H9 (cell line): ENCODE results near the gene VIM. TPM values are rescaled to one million over a fixed set of nuclear protein-coding genes. Genes with fewer than 3 reads are reported as not detected.

ENCODE experiments used
- DNase-seq: peaks from one replicate; pipeline ENCODE4 v3.0.0-alpha.2; 2017
- H2AFZ ChIP-seq: one replicate; pipeline ENCODE4 v1.6.1; 2013; ENCODE audit warnings: mild to moderate bottlenecking, low read length, control low read depth, moderate library complexity
- H2AK5ac ChIP-seq: 2 replicates; pipeline ENCODE4 v1.6.1; 2013; ENCODE audit warnings: low read length, control low read depth, mixed read lengths; ENCODE audit not compliant: insufficient read length
- H2BK120ac ChIP-seq: one replicate; pipeline ENCODE4 v1.6.1; 2013; ENCODE audit warnings: low read depth, mild to moderate bottlenecking, low read length, control low read depth, inconsistent platforms; ENCODE audit not compliant: poor library complexity, severe bottlenecking
- H2BK12ac ChIP-seq: 2 replicates; pipeline ENCODE4 v1.6.1; 2013; ENCODE audit warnings: low read length, control low read depth, mixed read lengths, low read depth; ENCODE audit not compliant: insufficient read length
- H2BK15ac ChIP-seq: 2 replicates; pipeline ENCODE4 v1.6.1; 2013; ENCODE audit warnings: low read depth, low read length, control low read depth
- H2BK20ac ChIP-seq: one replicate; pipeline ENCODE4 v1.6.1; 2013; ENCODE audit warnings: low read depth, mild to moderate bottlenecking, low read length, control low read depth, inconsistent platforms; ENCODE audit not compliant: poor library complexity, severe bottlenecking
- H2BK5ac ChIP-seq: 2 replicates; pipeline ENCODE4 v1.6.1; 2013; ENCODE audit warnings: low read length, control low read depth, mixed read lengths; ENCODE audit not compliant: insufficient read length
- H3K14ac ChIP-seq: 2 replicates; pipeline ENCODE4 v1.6.1; 2013; ENCODE audit warnings: low read length, control low read depth; ENCODE audit not compliant: insufficient read depth
- H3K18ac ChIP-seq: 2 replicates; pipeline ENCODE4 v1.6.1; 2013; ENCODE audit warnings: low read depth, mild to moderate bottlenecking, mixed read lengths, low read length, control low read depth; ENCODE audit not compliant: insufficient read length
- H3K23ac ChIP-seq: 2 replicates; pipeline ENCODE4 v1.6.1; 2013; ENCODE audit warnings: low read length, control low read depth, mixed read lengths, low read depth; ENCODE audit not compliant: insufficient read length
- H3K23me2 ChIP-seq: 2 replicates; pipeline ENCODE4 v1.6.1; 2013; ENCODE audit warnings: low read depth, mild to moderate bottlenecking, mixed read lengths, low read length, control low read depth; ENCODE audit not compliant: insufficient read length, poor library complexity, severe bottlenecking
- H3K27ac ChIP-seq: 2 replicates; pipeline ENCODE4 v1.5.1; 2013; ENCODE audit warnings: low read length, control low read depth, mixed read lengths, low read depth; ENCODE audit not compliant: insufficient read length
- H3K27me3 ChIP-seq: 2 replicates; pipeline ENCODE4 v1.6.1; 2013; ENCODE audit warnings: low read length, control low read depth, inconsistent platforms; ENCODE audit not compliant: insufficient read depth
- H3K4ac ChIP-seq: 2 replicates; pipeline ENCODE4 v1.6.1; 2013; ENCODE audit warnings: low read depth, mild to moderate bottlenecking, control low read depth, inconsistent platforms, low read length, moderate library complexity
- H3K4me1 ChIP-seq: 2 replicates; pipeline ENCODE4 v1.6.1; 2013; ENCODE audit warnings: low read length, control low read depth, inconsistent platforms; ENCODE audit not compliant: insufficient read depth
- H3K4me2 ChIP-seq: 2 replicates; pipeline ENCODE4 v1.6.1; 2013; ENCODE audit warnings: low read length, control low read depth, mixed read lengths; ENCODE audit not compliant: insufficient read length, insufficient read depth
- H3K56ac ChIP-seq: 2 replicates; pipeline ENCODE4 v1.6.1; 2013; ENCODE audit warnings: low read depth, mild to moderate bottlenecking, mixed read lengths, low read length, control low read depth; ENCODE audit not compliant: insufficient read length
- H3K79me1 ChIP-seq: 2 replicates; pipeline ENCODE4 v1.6.1; 2013; ENCODE audit warnings: low read depth, mild to moderate bottlenecking, moderate library complexity, low read length, control low read depth, inconsistent platforms; ENCODE audit not compliant: insufficient read depth, poor library complexity, severe bottlenecking
- H3K79me2 ChIP-seq: 2 replicates; pipeline ENCODE4 v1.6.1; 2013; ENCODE audit warnings: low read length, control low read depth, inconsistent platforms; ENCODE audit not compliant: insufficient read depth
- H3K9ac ChIP-seq: 2 replicates; pipeline ENCODE4 v1.6.1; 2013; ENCODE audit warnings: low read length, control low read depth, mixed read lengths; ENCODE audit not compliant: insufficient read length; ENCODE audit errors: extremely low read depth
- H3K9me3 ChIP-seq: one replicate; pipeline ENCODE4 v1.6.1; 2013; ENCODE audit warnings: low read depth, low read length, inconsistent platforms; ENCODE audit not compliant: control insufficient read depth
- H3T11ph ChIP-seq: one replicate; pipeline ENCODE4 v1.6.1; 2013; ENCODE audit warnings: mild to moderate bottlenecking, low read length, control low read depth, inconsistent platforms
- H4K20me1 ChIP-seq: one replicate; pipeline ENCODE4 v1.6.1; 2013; ENCODE audit not compliant: control insufficient read depth, insufficient read length, insufficient read depth
- H4K5ac ChIP-seq: 2 replicates; pipeline ENCODE4 v1.6.1; 2013; ENCODE audit warnings: low read depth, mild to moderate bottlenecking, mixed read lengths, low read length, control low read depth; ENCODE audit not compliant: insufficient read length
- H4K8ac ChIP-seq: replicated peaks from 2 replicates; pipeline ENCODE4 v1.6.1; 2013; ENCODE audit warnings: low read length, control low read depth, mixed read lengths, low read depth; ENCODE audit not compliant: insufficient read length
- H4K91ac ChIP-seq: 2 replicates; pipeline ENCODE4 v1.6.1; 2013; ENCODE audit warnings: low read depth, mild to moderate bottlenecking, moderate library complexity, mixed read lengths, low read length, control low read depth; ENCODE audit not compliant: insufficient read length
- H3K27ac Mint-ChIP-seq, 3 experiments: 2 replicates in 2 of 3; 3 replicates in 1 of 3; pipeline ENCODE4 v1.8.0; 2020 to 2021; ENCODE audit warnings: mixed read lengths in 3 of 3, mild to moderate bottlenecking in 1 of 3, moderate library complexity in 1 of 3
- H3K27me3 Mint-ChIP-seq: 2 replicates; pipeline ENCODE4 v1.8.0; 2021; ENCODE audit warnings: low read depth, mild to moderate bottlenecking, moderate library complexity, mixed read lengths
- H3K36me3 Mint-ChIP-seq, 3 experiments: 2 replicates in 2 of 3; 3 replicates in 1 of 3; pipeline ENCODE4 v1.8.0; 2020 to 2021; ENCODE audit warnings: low read depth in 3 of 3, mixed read lengths in 3 of 3; ENCODE audit not compliant: insufficient read depth in 1 of 3
- H3K4me1 Mint-ChIP-seq, 2 experiments: 2 replicates each; pipeline ENCODE4 v1.8.0; 2020; ENCODE audit warnings: mixed read lengths in 2 of 2
- H3K4me3 Mint-ChIP-seq, 2 experiments: 2 replicates in 1 of 2; 3 replicates in 1 of 2; pipeline ENCODE4 v1.8.0; 2020 to 2021; ENCODE audit warnings: mild to moderate bottlenecking in 2 of 2, mixed read lengths in 2 of 2, moderate library complexity in 1 of 2
- H3K9me3 Mint-ChIP-seq, 2 experiments: 2 replicates in 1 of 2; 3 replicates in 1 of 2; pipeline ENCODE4 v1.8.0; 2020; ENCODE audit warnings: mild to moderate bottlenecking in 2 of 2, mixed read lengths in 2 of 2, moderate library complexity in 1 of 2
- WGBS: extraction: QIAGEN DNeasy Blood & Tissue Kit; methylation state at CpG from one replicate; pipeline ENCODE4 v1.1.7; 2013; ENCODE audit warnings: missing lambda C conversion rate, low lambda C conversion rate, mixed read lengths; ENCODE audit not compliant: insufficient read length; ENCODE audit errors: extremely low coverage; 5-methylcytosine and 5-hydroxymethylcytosine counted together
- total RNA-seq: library from RNA; stranded (reverse); gene quantifications from 2 replicates; pipeline ENCODE4 v1.2.1, GENCODE V29; 2021
- TF ChIP-seq, protein P1 (sequence below): fragments of 200-600 bp; sonication (generic); conservative IDR thresholded peaks from 3 replicates; pipeline ENCODE4 v1.8.0; 2021; ENCODE audit warnings: antibody characterized with exemption, mild to moderate bottlenecking

The VIM gene
- total RNA-seq, 1 experiment from 2014 or later, result 232 TPM

GRCh38 chr10:17216217-17216900 is 11.7 kb upstream of the VIM start:
- H3K9me3 Mint-ChIP-seq, result no peaks in the 10 kb centered on the region
- DNase-seq, result peak; percentile 52
- peaks cover 7% of the 10 kb centered on the region; the same call in 1 of the 2 replicates for H3K4me1 ChIP-seq

More at GRCh38 chr10:17216217-17216900, 11.7 kb upstream of the VIM start:
- H3K9me3 ChIP-seq, result no peaks in the 10 kb centered on the region
- H2BK15ac ChIP-seq, result no peak overlapping the region
- H4K20me1 ChIP-seq, result no peaks in the 10 kb centered on the region
- no peak overlapping the region for H2BK5ac ChIP-seq
- Mint-ChIP-seq H3K27ac (peak overlapping the region in 1 of 3 experiments; percentile 62; a peak in 2 of 7 replicates), H3K27me3 (no peaks in the 10 kb centered on the region), H3K4me1 (peaks cover 50 to 57% of the 10 kb centered on the region in 2 experiments), H3K36me3 (no peaks in the 10 kb centered on the region; a peak in 1 of 7 replicates), H3K4me3 (no peak overlapping the region)
- no peak overlapping the region for H2BK20ac ChIP-seq
- H4K5ac ChIP-seq, result no peak overlapping the region
- TF ChIP-seq, protein P1, sequence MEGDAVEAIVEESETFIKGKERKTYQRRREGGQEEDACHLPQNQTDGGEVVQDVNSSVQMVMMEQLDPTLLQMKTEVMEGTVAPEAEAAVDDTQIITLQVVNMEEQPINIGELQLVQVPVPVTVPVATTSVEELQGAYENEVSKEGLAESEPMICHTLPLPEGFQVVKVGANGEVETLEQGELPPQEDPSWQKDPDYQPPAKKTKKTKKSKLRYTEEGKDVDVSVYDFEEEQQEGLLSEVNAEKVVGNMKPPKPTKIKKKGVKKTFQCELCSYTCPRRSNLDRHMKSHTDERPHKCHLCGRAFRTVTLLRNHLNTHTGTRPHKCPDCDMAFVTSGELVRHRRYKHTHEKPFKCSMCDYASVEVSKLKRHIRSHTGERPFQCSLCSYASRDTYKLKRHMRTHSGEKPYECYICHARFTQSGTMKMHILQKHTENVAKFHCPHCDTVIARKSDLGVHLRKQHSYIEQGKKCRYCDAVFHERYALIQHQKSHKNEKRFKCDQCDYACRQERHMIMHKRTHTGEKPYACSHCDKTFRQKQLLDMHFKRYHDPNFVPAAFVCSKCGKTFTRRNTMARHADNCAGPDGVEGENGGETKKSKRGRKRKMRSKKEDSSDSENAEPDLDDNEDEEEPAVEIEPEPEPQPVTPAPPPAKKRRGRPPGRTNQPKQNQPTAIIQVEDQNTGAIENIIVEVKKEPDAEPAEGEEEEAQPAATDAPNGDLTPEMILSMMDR, result no peak
- H3K23me2 ChIP-seq, result no peaks in the 10 kb centered on the region
- H3T11ph ChIP-seq, result no peak overlapping the region
- H2BK12ac ChIP-seq, result no peak overlapping the region
- no peaks in the 10 kb centered on the region for H3K27me3 ChIP-seq
- no peaks in the 10 kb centered on the region for H3K79me2 ChIP-seq
- H3K79me1 ChIP-seq, result no peaks in the 10 kb centered on the region
- H3K9ac ChIP-seq, result no peak overlapping the region
- no peak overlapping the region for H3K18ac ChIP-seq
- no peak overlapping the region for H4K8ac ChIP-seq
- no peak overlapping the region for H2BK120ac ChIP-seq
- no peak overlapping the region for H3K23ac ChIP-seq
- H3K14ac ChIP-seq, result no peak overlapping the region
- no peak overlapping the region for H2AK5ac ChIP-seq
- H3K4me2 ChIP-seq, result no peak overlapping the region
- H4K91ac ChIP-seq, result no peak overlapping the region
- peak overlapping the region; percentile 60 for H3K27ac ChIP-seq
- no peak overlapping the region for H3K56ac ChIP-seq
- no CpG with 5 or more reads among the region's 5 CpGs for WGBS
- H3K4ac ChIP-seq, result no peak overlapping the region
- no peak overlapping the region for H2AFZ ChIP-seq
